Testis (tissue), 3 donors: Measurements from ENCODE around the gene PRR36. TPM values are rescaled to one million over a fixed set of nuclear protein-coding genes. Genes with fewer than 3 reads are reported as not detected.

Experiments used
- DNase-seq: peaks from one replicate; pipeline ENCODE4 v3.0.0-alpha.2; 2019
- H3K27ac ChIP-seq, 2 donors: fragments of 200-600 bp; sonication (generic); one replicate each; pipeline ENCODE4 v1.5.1; 2019
- H3K27me3 ChIP-seq: fragments of 200-600 bp; sonication (generic); one replicate; pipeline ENCODE4 v1.5.1; 2019
- H3K36me3 ChIP-seq: fragments of 200-600 bp; sonication (generic); one replicate; pipeline ENCODE4 v1.5.1; 2017; ENCODE audit warnings: low read depth; ENCODE audit errors: missing control alignments
- H3K4me1 ChIP-seq: fragments of 200-600 bp; sonication (generic); one replicate; pipeline ENCODE4 v1.5.1; 2019
- H3K4me3 ChIP-seq, 2 donors: fragments of 200-600 bp; sonication (generic); one replicate each; pipeline ENCODE4 v1.5.1; 2017 to 2019
- H3K9me3 ChIP-seq: fragments of 200-600 bp; sonication (generic); one replicate; pipeline ENCODE4 v1.5.1; 2017
- CTCF ChIP-seq, 3 experiments: fragments of 450-650 bp in 2 of 3; fragments of 200-600 bp in 1 of 3; sonication (generic) in 1 of 3; IDR thresholded peaks; one replicate each; pipeline ENCODE4 v1.5.1; 2016 to 2019; ENCODE audit warnings: antibody characterized with exemption in 3 of 3, mild to moderate bottlenecking in 2 of 3, moderate library complexity in 1 of 3
- POLR2A ChIP-seq: fragments of 450-650 bp; IDR thresholded peaks from one replicate; pipeline ENCODE4 v1.6.1; 2017; ENCODE audit warnings: antibody characterized with exemption, mild to moderate bottlenecking, moderate library complexity
- WGBS, 2 donors: methylation state at CpG; one replicate each; pipeline ENCODE4 v1.1.5; 2018; 5-methylcytosine and 5-hydroxymethylcytosine counted together
- intact Hi-C: fragments of 100-400 bp; cut with DNase I; formaldehyde crosslinking; loops from one replicate; pipeline ENCODE4 v1.15.1; 2023; ENCODE audit warnings: low total_unique reads
- polyA plus RNA-seq: library from polyadenylated mRNA; stranded (reverse); fragments of 350-450 nt; fragmentation: Illumina TruSeq; extraction: RNeasy Lipid Tissue Mini Kit (QIAGEN cat#74804); gene quantifications from one replicate; pipeline ENCODE4 v1.2.3, GENCODE V29; 2014; ENCODE audit warnings: low read depth, low replicate concordance; ENCODE audit not compliant: insufficient read depth
- total RNA-seq, 2 donors: library from RNA; depleted of rRNA; stranded (reverse); fragments of >200 nt; gene quantifications; one replicate each; pipeline ENCODE4 v1.2.3, GENCODE V29; 2016

Gene PRR36
- total and polyA plus RNA-seq, 3 donors from 2014 or later, result 0.50 to 3.3 (median 2.9) TPM

GRCh38 chr19:7917267-7918061 lies 43.3 kb upstream of the PRR36 start:
- no peak overlapping the region for H3K27ac ChIP-seq
- WGBS, 2 donors, result 3 to 4% methylated on average over 5 to 58 of the region's 71 CpGs
- DNase-seq, result peak; percentile 50

GRCh38 chr19:7916955-7917266 lies 42.7 kb upstream of the PRR36 start:
- WGBS, 2 donors, result 14% methylated on average over 2 to 12 of the region's 12 CpGs
- DNase-seq, result no peak
- Histone ChIP-seq H3K9me3 (no peaks in the 10 kb centered on the region), H3K4me3 (no peak overlapping the region), H3K27me3 (no peaks in the 10 kb centered on the region), H3K36me3 (no peaks in the 10 kb centered on the region), H3K27ac (no peak overlapping the region), H3K4me1 (peaks cover 22% of the 10 kb centered on the region)
- intact Hi-C loops, result no loop called here
- TF ChIP-seq POLR2A (no peak), CTCF (IDR thresholded peaks at IDR 0.05) (no peak)

More at GRCh38 chr19:7917267-7918061, 43.3 kb upstream of the PRR36 start:
- Histone ChIP-seq H3K4me1 (peaks cover 27% of the 10 kb centered on the region), H3K27me3 (no peaks in the 10 kb centered on the region), H3K4me3 (peak overlapping the region in 1 of 2 donors; percentile 20), H3K9me3 (no peaks in the 10 kb centered on the region), H3K36me3 (no peaks in the 10 kb centered on the region)
- intact Hi-C loops, result no loop called here
- TF ChIP-seq CTCF (IDR thresholded peaks at IDR 0.05) (peak in 1 of 3 experiments; percentile 45), POLR2A (no peak)

- Histone ChIP-seq H3K4me3 (peak overlapping the region in 1 of 2 donors; percentile 21), H3K9me3 (no peaks in the 10 kb centered on the region), H3K27me3 (no peaks in the 10 kb centered on the region), H3K36me3 (no peaks in the 10 kb centered on the region), H3K27ac (no peak overlapping the region), H3K4me1 (peaks cover 16% of the 10 kb centered on the region)
- no peak for TF ChIP-seq POLR2A
- no peak for TF ChIP-seq CTCF (IDR thresholded peaks at IDR 0.05)
- no peak for DNase-seq
- 3% methylated on average over 34 to 45 of the region's 104 CpGs for WGBS, 2 donors
- intact Hi-C loops, result no loop called here
These were observed 42.1 kb upstream of the PRR36 start for GRCh38 chr19:7916103-7916954.

- DNase-seq, result no peak
- Histone ChIP-seq H3K36me3 (no peaks in the 10 kb centered on the region), H3K4me1 (peaks cover 13% of the 10 kb centered on the region), H3K9me3 (no peaks in the 10 kb centered on the region), H3K27ac (no peak overlapping the region), H3K27me3 (no peaks in the 10 kb centered on the region), H3K4me3 (peak overlapping the region in 1 of 2 donors; percentile 21)
- WGBS, 2 donors, result 30 to 53% methylated on average over 18 to 22 of the region's 24 CpGs
- TF ChIP-seq CTCF (IDR thresholded peaks at IDR 0.05), result no peak
- no peak for TF ChIP-seq POLR2A
- intact Hi-C loops, result no loop called here
These were observed 41.3 kb upstream of the PRR36 start for GRCh38 chr19:7915250-7916102.
